ENCODE results near the gene CYB5R2. TPM values are rescaled to one million over a fixed set of nuclear protein-coding genes. Genes with fewer than 3 reads are reported as not detected.

Gene CYB5R2
- total RNA-seq, 6 experiments from 2014 or later = 11.7 to 15.0 (median 12.4) TPM

DNA sequence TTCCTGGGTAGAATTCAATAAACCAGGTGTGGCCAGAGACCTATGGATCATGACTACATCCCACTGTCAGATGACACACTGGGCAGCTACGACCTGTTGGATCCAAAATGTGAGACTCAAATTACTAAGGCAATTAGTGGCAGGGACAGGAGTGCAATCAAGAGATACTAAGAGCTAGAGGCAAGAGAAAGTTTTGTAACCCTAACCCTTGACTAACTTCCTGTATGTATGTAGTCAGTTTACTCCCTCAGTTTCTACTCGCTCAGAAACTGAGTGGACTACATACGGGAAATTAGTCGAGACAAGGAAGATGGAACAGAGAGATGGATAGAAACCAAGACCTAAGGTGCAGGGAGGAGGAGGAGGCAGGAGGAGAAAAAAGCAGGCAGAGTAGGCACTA is 2.7 kb downstream of the CYB5R2 start:
- no peak for DNase-seq
- Mint-ChIP-seq H3K27ac (no peak overlapping the region), H3K9me3 (no peaks in the 10 kb centered on the region), H3K27me3 (ENCODE audit: insufficient read depth) (no peaks in the 10 kb centered on the region; the same call in 1 of the 2 replicates), H3K36me3 (ENCODE audit: low read depth) (no peaks in the 10 kb centered on the region), H3K4me1 (ENCODE audit: low read depth) (peaks cover 22% of the 10 kb centered on the region), H3K4me3 (no peak overlapping the region)
- TF ChIP-seq, protein P1, sequence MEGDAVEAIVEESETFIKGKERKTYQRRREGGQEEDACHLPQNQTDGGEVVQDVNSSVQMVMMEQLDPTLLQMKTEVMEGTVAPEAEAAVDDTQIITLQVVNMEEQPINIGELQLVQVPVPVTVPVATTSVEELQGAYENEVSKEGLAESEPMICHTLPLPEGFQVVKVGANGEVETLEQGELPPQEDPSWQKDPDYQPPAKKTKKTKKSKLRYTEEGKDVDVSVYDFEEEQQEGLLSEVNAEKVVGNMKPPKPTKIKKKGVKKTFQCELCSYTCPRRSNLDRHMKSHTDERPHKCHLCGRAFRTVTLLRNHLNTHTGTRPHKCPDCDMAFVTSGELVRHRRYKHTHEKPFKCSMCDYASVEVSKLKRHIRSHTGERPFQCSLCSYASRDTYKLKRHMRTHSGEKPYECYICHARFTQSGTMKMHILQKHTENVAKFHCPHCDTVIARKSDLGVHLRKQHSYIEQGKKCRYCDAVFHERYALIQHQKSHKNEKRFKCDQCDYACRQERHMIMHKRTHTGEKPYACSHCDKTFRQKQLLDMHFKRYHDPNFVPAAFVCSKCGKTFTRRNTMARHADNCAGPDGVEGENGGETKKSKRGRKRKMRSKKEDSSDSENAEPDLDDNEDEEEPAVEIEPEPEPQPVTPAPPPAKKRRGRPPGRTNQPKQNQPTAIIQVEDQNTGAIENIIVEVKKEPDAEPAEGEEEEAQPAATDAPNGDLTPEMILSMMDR (IDR thresholded peaks at IDR 0.05) = no peak

DNA sequence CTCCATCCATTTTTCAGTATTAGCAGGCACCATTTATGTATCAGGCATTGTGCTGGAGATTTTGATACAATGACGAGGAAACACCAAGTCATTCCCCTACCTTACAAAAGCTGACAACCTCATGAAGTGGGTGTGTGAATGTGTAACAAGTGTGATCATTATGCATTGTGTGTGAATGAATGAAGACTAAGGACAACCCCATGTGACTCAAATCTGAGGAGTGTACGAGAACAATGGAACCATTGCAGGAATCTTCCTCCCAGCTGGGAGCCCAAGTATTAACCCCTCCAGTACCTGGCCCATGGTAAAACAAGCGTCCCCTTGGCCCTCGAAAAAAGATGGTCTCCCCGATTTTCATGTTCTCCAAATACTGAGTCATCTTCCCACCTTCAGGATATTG is 4.4 kb downstream of the CYB5R2 start:
- peaks cover 2% of the 10 kb centered on the region for H3K36me3 Mint-ChIP-seq (ENCODE audit: low read depth)
- H3K27ac Mint-ChIP-seq = no peak overlapping the region
- H3K27me3 Mint-ChIP-seq (ENCODE audit: insufficient read depth) = no peaks in the 10 kb centered on the region; the same call in 1 of the 2 replicates
- peaks cover 8% of the 10 kb centered on the region for H3K4me1 Mint-ChIP-seq (ENCODE audit: low read depth)
- no peaks in the 10 kb centered on the region for H3K9me3 Mint-ChIP-seq
- TF ChIP-seq, protein P1 (IDR thresholded peaks at IDR 0.05) = no peak
- no peak for DNase-seq
- no peak overlapping the region for H3K4me3 Mint-ChIP-seq

DNA sequence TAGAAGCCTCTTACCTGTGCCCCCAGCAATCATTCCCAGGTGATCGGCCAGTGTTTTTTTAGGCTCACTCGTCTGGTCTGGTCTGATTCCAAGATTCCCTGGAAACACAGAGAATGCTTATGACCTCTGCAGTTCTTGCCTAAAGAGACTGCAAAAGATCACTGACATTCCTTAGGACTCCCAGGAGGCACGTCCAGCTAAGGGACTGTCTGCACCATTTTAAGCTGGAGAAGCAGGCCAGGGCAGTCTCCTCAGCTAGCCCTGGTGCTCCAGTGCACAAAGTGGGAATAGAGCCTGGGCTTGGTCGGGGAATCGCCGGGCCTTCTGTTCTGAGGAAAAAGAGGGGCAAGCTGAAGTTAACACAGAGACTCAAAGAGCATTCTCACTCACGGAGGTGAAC is 4.8 kb downstream of the CYB5R2 start:
- Mint-ChIP-seq H3K36me3 (ENCODE audit: low read depth) (peaks cover 4% of the 10 kb centered on the region), H3K4me3 (no peak overlapping the region)

GRCh38 chr11:7667460-7667859 is 5.8 kb downstream of the CYB5R2 start:
- Mint-ChIP-seq H3K36me3 (ENCODE audit: low read depth) (peaks cover 4% of the 10 kb centered on the region), H3K9me3 (no peaks in the 10 kb centered on the region), H3K27me3 (ENCODE audit: insufficient read depth) (no peaks in the 10 kb centered on the region; the same call in 1 of the 2 replicates), H3K27ac (no peak overlapping the region), H3K4me1 (ENCODE audit: low read depth) (peaks cover 2% of the 10 kb centered on the region), H3K4me3 (no peak overlapping the region)
- no peak for DNase-seq
- TF ChIP-seq, protein P1 (IDR thresholded peaks at IDR 0.05) = no peak

More for the DNA sequence above, 4.8 kb downstream of the CYB5R2 start:
- no peak for DNase-seq
- H3K4me1 Mint-ChIP-seq (ENCODE audit: low read depth) = peaks cover 8% of the 10 kb centered on the region
- H3K9me3 Mint-ChIP-seq = no peaks in the 10 kb centered on the region
- H3K27ac Mint-ChIP-seq = no peak overlapping the region
- H3K27me3 Mint-ChIP-seq (ENCODE audit: insufficient read depth) = no peaks in the 10 kb centered on the region; the same call in 1 of the 2 replicates
- TF ChIP-seq, protein P1 (IDR thresholded peaks at IDR 0.05) = no peak

- no peak overlapping the region for H3K4me3 Mint-ChIP-seq
- H3K27ac Mint-ChIP-seq = no peak overlapping the region
- no peaks in the 10 kb centered on the region; the same call in 1 of the 2 replicates for H3K27me3 Mint-ChIP-seq (ENCODE audit: insufficient read depth)
- no peaks in the 10 kb centered on the region for H3K9me3 Mint-ChIP-seq
- no peaks in the 10 kb centered on the region for H3K4me1 Mint-ChIP-seq (ENCODE audit: low read depth)
- TF ChIP-seq, protein P1 (IDR thresholded peaks at IDR 0.05) = no peak
- DNase-seq = no peak
- H3K36me3 Mint-ChIP-seq (ENCODE audit: low read depth) = peaks cover 4% of the 10 kb centered on the region
These were observed 6.9 kb downstream of the CYB5R2 start for GRCh38 chr11:7666292-7666866.
